Measurements from ENCODE around the gene ACER3.

DNA sequence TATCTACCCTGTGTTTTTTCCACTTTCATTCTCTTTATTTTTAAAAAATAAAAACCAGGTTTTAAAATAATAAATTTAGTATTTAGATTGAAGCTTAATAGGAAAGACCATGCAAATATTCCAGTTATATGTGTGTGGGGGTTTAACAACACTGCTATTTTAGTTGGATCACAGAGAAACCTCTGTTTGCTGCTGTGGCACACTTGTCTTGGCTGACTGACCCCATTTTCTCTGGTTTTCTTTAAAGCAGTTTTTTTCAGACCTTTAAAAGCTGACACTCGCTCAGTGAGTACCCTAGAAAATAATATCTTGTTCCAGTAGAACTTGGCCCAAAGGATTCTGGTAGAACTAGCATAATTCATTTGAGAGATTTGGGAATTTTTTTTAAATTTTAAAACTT is 31.6 kb downstream of the ACER3 start:
- TF ChIP-seq, protein P1, sequence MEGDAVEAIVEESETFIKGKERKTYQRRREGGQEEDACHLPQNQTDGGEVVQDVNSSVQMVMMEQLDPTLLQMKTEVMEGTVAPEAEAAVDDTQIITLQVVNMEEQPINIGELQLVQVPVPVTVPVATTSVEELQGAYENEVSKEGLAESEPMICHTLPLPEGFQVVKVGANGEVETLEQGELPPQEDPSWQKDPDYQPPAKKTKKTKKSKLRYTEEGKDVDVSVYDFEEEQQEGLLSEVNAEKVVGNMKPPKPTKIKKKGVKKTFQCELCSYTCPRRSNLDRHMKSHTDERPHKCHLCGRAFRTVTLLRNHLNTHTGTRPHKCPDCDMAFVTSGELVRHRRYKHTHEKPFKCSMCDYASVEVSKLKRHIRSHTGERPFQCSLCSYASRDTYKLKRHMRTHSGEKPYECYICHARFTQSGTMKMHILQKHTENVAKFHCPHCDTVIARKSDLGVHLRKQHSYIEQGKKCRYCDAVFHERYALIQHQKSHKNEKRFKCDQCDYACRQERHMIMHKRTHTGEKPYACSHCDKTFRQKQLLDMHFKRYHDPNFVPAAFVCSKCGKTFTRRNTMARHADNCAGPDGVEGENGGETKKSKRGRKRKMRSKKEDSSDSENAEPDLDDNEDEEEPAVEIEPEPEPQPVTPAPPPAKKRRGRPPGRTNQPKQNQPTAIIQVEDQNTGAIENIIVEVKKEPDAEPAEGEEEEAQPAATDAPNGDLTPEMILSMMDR (IDR thresholded peaks at IDR 0.05; ENCODE audit: insufficient read depth, low read depth, low read length): no peak
- TF ChIP-seq EZH2 (IDR thresholded peaks at IDR 0.05; ENCODE audit: insufficient read depth, low read length): no peak

All from astrocyte (in vitro differentiated cells and primary cell).